Uterus (tissue), 2 donors: ENCODE data around the gene FOXK1.
A peak's percentile ranks its signal among the peaks of the same experiment; 100 is the strongest.

Source experiments
- CTCF ChIP-seq, 4 experiments: fragments of 200-600 bp in 2 of 4; fragments of 450-650 bp in 2 of 4; sonication (generic) in 2 of 4; IDR thresholded peaks; one replicate each; pipeline ENCODE4 v1.5.1; 2016 to 2019; ENCODE audit warnings: antibody characterized with exemption in 4 of 4, mild to moderate bottlenecking in 2 of 4, moderate library complexity in 1 of 4
- POLR2A ChIP-seq, 2 donors: fragments of 450-650 bp; IDR thresholded peaks; one replicate each; pipeline ENCODE4 v1.6.1; 2016; ENCODE audit warnings: antibody characterized with exemption in 2 of 2, mild to moderate bottlenecking in 1 of 2, moderate library complexity in 1 of 2

DNA sequence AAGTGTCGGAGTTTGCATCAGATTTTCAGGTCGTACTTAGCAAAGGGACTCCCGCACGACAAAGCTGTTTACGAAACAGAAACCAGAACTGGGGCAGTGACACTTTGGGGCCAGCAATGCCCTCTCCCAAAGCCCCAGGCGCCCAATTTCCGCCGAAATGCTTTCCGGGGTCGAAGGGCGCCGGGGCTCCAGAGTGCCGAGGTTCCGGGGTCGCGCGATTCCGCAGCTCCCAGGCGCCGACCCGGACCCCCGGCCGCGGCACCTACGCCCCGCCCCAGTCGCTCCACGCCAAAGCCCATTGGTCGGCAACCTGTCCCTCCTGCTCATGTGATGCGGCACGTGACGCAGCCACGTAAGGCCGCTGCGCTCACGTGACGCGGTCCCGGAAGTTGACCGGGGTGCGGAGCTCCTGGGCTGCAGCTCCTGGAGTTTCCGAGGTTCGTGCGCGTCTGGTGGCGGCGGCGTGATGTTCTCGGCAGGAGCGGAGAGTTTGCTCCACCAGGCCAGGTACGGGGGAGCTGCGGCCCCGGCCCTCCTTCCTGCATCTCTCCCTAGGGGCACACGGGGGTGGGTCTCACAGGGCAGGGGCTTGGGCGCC lies 93.3 kb downstream of the FOXK1 start, which contains the start of gene AP5Z1:
- peak in 2 of 4 experiments; percentile 3 to 15 for TF ChIP-seq CTCF (IDR thresholded peaks at IDR 0.05)
- TF ChIP-seq POLR2A (IDR thresholded peaks at IDR 0.05) = peak; percentile 86 to 87
